Stimulated activated CD4-positive, alpha-beta T cell treated with anti-CD3 and anti-CD28 coated beads, Interleukin-2, amount 100 ng/mL, for 48 hours (primary cell): Measurements from ENCODE around the gene JAK3.
"Not testable (repeated sequence)": the region's sequence is repeated elsewhere in the genome, so short reads cannot be mapped to it uniquely, and the experiment has no call there.

ENCODE experiments used
- DNase-seq, 2 donors: peaks; one replicate each; pipeline ENCODE4 v3.0.0-alpha.2; 2020

The JAK3 gene

DNA sequence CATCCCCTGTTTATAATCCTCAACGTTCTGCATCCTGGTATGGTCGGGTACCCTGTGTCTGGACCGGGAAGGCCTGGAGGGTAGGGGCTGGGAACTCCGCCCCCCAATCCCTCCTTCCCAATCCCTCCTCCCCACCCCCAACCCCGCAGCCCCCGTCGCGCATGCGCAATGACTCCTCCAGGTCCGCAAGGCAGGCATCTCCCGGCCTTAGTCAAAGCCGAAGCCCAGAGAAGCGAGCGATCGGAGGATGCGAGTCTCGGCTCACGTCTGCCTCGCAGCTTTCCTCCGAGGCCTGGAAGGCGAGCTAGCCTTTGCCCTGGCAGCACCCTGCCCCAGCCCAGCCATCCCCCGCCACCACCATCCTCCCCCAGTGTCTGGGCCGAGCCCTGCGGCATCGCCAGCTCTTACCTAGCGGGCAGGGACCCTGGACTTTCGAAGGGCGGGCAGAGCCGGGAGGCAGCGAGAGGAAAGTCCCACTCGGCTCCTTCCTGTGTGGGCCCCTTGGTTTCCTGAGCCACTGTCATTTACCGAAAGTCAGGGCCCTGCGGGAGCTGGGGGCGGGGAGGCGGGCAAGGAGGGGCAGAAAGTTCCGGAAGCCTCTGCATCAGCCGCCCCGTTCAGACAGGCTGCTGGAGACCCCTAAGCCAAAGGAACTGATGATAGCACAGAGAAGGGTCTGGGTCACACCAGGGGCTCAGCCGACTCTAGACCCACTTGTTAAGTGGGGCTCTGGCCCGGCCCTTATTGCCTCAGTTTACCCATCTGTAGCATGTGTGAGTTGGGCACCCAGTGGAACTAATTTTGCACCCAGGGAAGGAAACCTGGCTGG, at the start of gene JAK3:
TSS of gene JAK3 (minus strand) at position 445 of the 829 bp plus-strand sequence. CDS start 3,565 bp downstream, outside the sequence.
- peak; percentile 83 to 85 for DNase-seq

GRCh38 chr19:17893766-17894165, 46.0 kb upstream of the JAK3 start:
- no peak for DNase-seq

DNA sequence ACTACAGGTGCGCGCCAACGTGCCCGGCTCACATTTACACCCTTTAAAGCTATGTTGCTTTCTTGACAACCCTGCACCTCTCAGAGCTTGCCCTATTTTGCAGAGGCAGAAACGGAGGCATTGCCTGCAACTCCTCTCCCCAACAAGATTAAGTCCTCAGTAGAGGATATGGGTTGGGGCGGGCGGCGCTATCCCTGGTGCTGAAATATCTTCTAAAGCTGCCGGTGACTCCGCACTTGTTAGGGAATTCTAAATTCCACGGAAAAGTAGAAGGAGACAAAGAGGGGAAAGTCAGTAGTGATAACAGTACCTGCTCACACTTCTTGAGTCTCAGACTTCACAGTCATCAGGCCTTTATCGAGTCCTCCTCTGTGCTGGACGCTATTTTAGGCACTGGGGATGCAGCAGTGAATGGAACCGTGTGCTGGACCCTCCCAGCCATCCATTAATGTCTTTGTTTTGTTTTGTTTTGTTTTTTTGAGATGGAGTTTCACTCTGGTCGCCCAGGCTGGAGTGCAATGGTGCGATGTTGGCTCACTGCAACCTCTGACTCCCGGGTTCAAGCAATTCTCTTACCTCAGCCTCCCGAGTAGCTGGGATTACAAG, 41.9 kb upstream of the JAK3 start:
- DNase-seq = no peak

DNA sequence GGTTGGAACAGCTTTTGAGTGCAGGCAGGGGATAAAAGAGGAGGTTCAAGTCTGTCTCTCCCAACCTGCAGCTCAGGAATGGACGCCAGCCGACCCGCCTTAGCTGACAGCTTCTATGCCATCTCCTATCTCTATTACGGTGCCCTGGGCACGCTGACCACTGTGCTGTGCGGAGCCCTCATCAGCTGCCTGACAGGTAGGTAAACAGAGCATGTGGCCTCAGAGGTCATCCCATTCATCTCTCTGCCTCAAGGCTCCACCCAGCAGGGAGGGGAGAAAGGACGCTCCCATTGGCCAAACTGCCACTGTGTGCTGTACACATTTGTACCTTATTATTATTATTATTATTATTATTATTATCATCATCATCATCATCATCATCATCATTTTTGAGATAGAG, 40.5 kb upstream of the JAK3 start:
- no peak for DNase-seq

DNA sequence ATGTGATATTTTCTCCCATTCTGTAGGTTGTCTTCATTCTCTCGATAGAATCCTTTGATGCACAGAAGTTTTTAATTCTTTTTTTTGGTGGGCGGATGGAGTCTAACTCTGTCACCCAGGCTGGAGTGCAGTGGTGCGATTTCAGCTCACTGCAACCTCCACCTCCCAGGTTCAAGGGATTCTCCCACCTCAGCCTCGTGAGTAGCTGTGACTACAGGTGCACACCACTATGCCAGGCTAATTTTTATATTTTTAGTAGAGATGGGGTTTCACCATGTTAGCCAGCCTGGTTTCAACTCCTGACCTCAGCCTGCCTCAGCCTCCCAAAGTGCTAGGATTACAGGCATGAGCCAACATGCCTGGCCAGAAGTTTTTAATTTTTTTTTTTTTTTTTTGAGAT, 39.4 kb upstream of the JAK3 start:
- DNase-seq = not testable (repeated sequence)

GRCh38 chr19:17886515-17886914, 38.7 kb upstream of the JAK3 start:
- no peak for DNase-seq

- DNase-seq = no peak
Observed at GRCh38 chr19:17883627-17884410, 36.0 kb upstream of the JAK3 start.

- DNase-seq = no peak
Observed at GRCh38 chr19:17881701-17882100, 33.9 kb upstream of the JAK3 start.

GRCh38 chr19:17879466-17879865, 31.7 kb upstream of the JAK3 start:
- no peak for DNase-seq

GRCh38 chr19:17877696-17878095, 29.9 kb upstream of the JAK3 start:
- DNase-seq = no peak

- DNase-seq = no peak
Observed at GRCh38 chr19:17874758-17875135, 27.0 kb upstream of the JAK3 start.

DNA sequence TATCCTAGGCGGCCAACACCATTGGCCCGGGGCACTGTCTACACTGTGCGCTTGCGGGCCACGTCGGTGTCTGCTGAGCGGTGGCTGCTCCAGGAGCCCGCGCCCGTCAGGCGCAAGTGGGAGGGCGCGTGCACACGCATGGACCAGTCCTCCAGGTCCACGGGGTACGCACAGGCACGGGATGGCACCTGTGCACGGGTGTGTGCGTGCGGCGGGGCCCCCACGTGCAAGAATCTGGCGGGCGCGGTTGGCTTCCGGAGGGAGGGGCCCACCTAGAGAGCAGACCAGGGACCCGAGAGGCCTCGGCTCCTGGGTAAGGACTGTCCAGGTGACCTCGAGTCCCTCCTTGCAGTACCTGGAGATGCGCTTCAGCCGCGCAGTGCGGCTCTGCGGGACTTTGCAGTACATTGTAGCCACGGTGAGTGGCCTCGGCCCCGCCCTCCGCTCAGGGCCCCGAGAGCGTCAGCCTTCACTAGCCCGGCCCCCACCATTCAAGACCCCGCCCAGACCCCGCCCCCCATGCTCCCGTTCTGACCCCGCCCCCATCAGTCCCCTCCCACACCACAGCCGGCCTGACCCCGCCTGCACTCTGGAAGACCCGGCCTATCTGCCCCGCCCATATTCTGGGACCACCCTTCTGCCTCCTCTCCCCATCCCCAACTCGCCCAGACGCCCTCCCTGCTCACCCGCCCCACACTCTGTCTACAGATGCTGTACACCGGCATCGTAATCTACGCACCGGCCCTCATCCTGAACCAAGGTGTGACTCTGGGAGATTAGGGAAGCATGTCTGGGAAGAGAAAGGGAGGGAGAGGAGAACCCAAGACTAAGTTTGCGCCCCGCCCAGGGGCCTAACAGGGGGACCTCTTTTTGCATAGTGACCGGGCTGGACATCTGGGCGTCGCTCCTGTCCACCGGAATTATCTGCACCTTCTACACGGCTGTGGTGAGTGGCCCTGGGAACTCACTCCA, 26.3 kb upstream of the JAK3 start:
- peak; percentile 58 to 70 for DNase-seq

DNA sequence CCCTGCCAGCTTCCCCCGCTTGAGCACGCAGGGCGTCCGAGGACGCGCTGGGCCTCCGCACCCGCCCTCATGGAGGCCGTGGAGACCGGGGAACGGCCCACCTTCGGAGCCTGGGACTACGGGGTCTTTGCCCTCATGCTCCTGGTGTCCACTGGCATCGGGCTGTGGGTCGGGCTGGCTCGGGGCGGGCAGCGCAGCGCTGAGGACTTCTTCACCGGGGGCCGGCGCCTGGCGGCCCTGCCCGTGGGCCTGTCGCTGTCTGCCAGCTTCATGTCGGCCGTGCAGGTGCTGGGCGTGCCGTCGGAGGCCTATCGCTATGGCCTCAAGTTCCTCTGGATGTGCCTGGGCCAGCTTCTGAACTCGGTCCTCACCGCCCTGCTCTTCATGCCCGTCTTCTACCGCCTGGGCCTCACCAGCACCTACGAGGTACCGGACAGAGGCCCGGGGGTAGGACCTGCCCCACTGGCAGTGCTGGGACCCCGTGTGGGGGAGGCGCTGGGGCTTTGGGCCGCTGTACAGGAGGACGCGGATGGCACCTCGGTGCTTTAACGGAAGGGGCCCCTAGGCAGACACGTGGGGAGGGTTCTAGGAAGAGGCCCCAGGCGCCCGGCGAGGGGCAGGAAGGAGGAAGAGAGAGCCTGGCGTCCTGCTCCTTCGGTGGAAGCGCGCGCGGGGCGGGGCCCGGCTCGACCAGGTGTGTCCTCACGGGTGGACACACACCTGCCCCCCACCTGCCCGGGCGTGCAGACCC, 24.6 kb upstream of the JAK3 start:
- peak in 1 of 2 donors; percentile 46 for DNase-seq

- DNase-seq = no peak
Observed at GRCh38 chr19:17871878-17872250, 24.1 kb upstream of the JAK3 start, which contains the start of gene SLC5A5. TSS of gene SLC5A5 (plus strand) at chr19:17871945. CDS start at chr19:17872320, 375 bp downstream.

GRCh38 chr19:17871032-17871877, 23.5 kb upstream of the JAK3 start:
- no peak for DNase-seq

GRCh38 chr19:17869114-17869608, 21.4 kb upstream of the JAK3 start:
- no peak for DNase-seq

- DNase-seq = no peak
Observed at GRCh38 chr19:17868669-17869068, 20.9 kb upstream of the JAK3 start.

DNA sequence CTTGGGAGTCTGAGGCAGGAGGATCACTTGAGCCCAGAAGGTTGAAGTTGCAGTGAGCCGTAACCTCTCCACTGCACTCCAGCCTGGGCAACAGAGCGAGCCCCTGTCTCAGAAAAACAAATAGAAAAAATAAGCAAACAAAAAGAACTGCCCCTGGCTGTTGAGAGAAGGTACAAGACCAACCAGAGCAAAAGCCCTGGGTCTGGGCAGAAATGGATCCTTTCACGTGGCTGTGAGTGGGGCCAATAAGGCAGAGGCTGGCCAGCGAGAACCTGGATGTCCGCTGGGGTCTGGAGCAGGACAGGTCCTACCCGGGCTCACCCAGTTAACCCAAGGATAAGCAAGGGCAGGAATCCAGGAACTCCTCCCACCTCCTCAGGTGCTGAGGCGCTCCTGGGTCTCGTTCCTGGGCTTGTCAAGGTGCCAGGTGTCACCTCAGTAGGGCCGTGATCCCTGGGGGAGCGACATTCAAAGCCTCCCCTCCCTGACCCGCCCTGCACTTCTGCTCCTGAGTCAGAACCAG, 19.2 kb upstream of the JAK3 start:
- DNase-seq = no peak

DNA sequence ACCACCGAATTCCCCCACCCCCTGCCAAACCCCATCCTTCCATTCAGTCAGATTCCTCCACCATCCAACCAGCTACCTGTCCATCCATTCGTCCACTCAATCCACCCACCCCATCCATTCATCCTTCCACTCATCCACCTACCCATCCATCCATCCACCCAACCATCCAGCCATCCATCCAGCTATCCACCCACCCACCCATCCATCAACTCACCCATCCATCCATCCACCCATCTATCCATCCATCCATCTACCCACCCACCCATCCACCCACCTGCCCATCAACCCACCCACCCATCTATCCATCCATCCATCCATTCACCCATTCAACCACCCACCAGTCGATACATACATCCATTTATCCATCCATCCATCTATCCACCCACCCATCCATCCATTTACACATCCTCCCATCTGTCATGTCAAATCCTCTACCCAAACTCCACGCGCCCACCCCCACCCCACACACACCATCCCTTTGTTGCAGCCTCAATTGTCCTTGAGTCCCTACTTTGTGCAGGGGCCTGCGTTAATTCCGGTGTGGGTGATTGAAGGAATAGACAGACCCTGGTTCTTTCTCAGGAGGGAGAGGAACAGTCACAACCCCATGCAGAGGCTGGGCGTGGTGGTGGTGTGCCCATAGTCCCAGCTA, 18.7 kb upstream of the JAK3 start:
- no peak for DNase-seq
